GM12864 (cell line): ENCODE results near the gene KBTBD3.

Source experiments
- DNase-seq: peaks from one replicate; pipeline ENCODE4 v3.0.0-alpha.2; 2011; ENCODE audit warnings: low read depth
- H3K4me3 ChIP-seq: 2 replicates; pipeline ENCODE4 v1.5.1; 2011; ENCODE audit warnings: mild to moderate bottlenecking, low read depth, low read length, control low read depth
- CTCF ChIP-seq: IDR thresholded peaks from 2 replicates; pipeline ENCODE4 v1.5.1; 2011; ENCODE audit warnings: low read depth, mild to moderate bottlenecking, moderate library complexity, low read length, control low read depth, inconsistent platforms; ENCODE audit errors: missing control alignments

The KBTBD3 gene

GRCh38 chr11:106076919-106077608, at the start of gene KBTBD3:
TSS of gene KBTBD3 (minus strand) at chr11:106077347. CDS start at chr11:106059097, 18,250 bp downstream.
- TF ChIP-seq CTCF = peak; percentile 66
- DNase-seq = peak; percentile 98
- H3K4me3 ChIP-seq = peak within 1 kb of the TSS; percentile 85

GRCh38 chr11:106121570-106122320, 44.6 kb upstream of the KBTBD3 start:
- no peak overlapping the region for H3K4me3 ChIP-seq
- no peak for DNase-seq
- TF ChIP-seq CTCF = no peak

- no peak overlapping the region for H3K4me3 ChIP-seq
- no peak for DNase-seq
- no peak for TF ChIP-seq CTCF
These were observed 28.8 kb upstream of the KBTBD3 start for GRCh38 chr11:106105986-106106385.

GRCh38 chr11:106101819-106102218, 24.7 kb upstream of the KBTBD3 start:
- no peak for DNase-seq
- no peak for TF ChIP-seq CTCF
- H3K4me3 ChIP-seq = no peak overlapping the region

- H3K4me3 ChIP-seq = no peak overlapping the region
- TF ChIP-seq CTCF = no peak
- no peak for DNase-seq
These were observed 24.2 kb upstream of the KBTBD3 start for GRCh38 chr11:106101370-106101769.

- H3K4me3 ChIP-seq = no peak overlapping the region
- DNase-seq = no peak
- TF ChIP-seq CTCF = no peak
These were observed 21.9 kb upstream of the KBTBD3 start for GRCh38 chr11:106098893-106099553.
